HG03103 (cell line): ENCODE data around the gene GALK2.

Experiments used
- ATAC-seq: cut with Tn5 transposase; IDR thresholded peaks from one replicate; pipeline ENCODE4 v1.9.1; 2021; ENCODE audit warnings: low read depth; ENCODE audit not compliant: unreplicated experiment

Gene GALK2

DNA sequence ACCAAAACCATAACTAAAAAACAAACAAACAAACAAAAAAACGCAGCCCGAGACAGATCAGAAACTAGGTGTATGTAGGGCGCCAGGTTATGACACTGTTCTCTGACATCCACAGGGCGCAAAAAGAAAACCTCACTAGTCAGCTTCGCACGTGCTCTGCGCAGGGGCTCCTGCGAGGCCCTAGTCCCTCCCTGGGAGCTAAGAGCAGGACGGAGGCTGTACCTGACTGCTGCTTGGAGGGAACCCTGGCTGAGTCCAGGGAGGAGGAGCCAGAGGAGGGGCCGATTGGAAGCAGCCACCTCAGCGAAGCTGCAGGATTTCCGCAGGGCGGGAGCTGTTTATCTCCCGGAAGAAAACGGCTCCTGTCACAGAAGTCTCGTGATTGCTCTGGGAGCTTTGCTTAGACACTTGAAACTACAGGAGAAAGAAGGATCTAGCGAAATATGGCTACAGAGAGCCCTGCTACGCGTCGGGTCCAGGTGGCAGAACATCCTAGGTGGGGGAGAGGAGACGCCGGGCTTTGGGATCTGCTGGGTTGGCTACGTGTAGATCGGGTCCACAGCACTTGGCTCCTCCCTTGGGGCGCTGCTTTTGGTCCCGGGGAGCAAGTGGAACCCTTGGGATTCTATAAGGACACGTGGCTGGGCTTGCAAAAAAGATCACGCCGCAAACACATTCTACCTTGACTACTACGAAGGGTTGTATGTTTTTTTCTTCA, at the start of gene GALK2:
Gene GALK2 (plus strand): TSS at position 368 of the 718 bp plus-strand sequence. CDS start 76 bp downstream, at position 444.
- peak; percentile 91 for ATAC-seq

- ATAC-seq: no peak
Measured at GRCh38 chr15:49120832-49121231, 49.2 kb upstream of the GALK2 start.

GRCh38 chr15:49121901-49122300, 48.1 kb upstream of the GALK2 start:
- no peak for ATAC-seq

GRCh38 chr15:49122541-49123062, 47.4 kb upstream of the GALK2 start:
- no peak for ATAC-seq

GRCh38 chr15:49124371-49124770, 45.7 kb upstream of the GALK2 start:
- ATAC-seq: no peak

- ATAC-seq: no peak
Measured at GRCh38 chr15:49131403-49131802, 38.6 kb upstream of the GALK2 start.

- ATAC-seq: no peak
Measured at GRCh38 chr15:49134683-49135341, 35.2 kb upstream of the GALK2 start.

- no peak for ATAC-seq
Measured at GRCh38 chr15:49135342-49135857, 34.6 kb upstream of the GALK2 start.

- no peak for ATAC-seq
Measured at GRCh38 chr15:49135911-49136310, 34.1 kb upstream of the GALK2 start.

GRCh38 chr15:49137861-49138260, 32.2 kb upstream of the GALK2 start:
- ATAC-seq: no peak

- ATAC-seq: no peak
Measured at GRCh38 chr15:49145651-49146609, 24.1 kb upstream of the GALK2 start.

- no peak for ATAC-seq
Measured at GRCh38 chr15:49148298-49148697, 21.7 kb upstream of the GALK2 start.

- ATAC-seq: no peak
Measured at GRCh38 chr15:49148727-49149126, 21.3 kb upstream of the GALK2 start.

GRCh38 chr15:49151831-49152230, 18.2 kb upstream of the GALK2 start:
- no peak for ATAC-seq

GRCh38 chr15:49152552-49153312, 17.3 kb upstream of the GALK2 start:
- ATAC-seq: no peak

DNA sequence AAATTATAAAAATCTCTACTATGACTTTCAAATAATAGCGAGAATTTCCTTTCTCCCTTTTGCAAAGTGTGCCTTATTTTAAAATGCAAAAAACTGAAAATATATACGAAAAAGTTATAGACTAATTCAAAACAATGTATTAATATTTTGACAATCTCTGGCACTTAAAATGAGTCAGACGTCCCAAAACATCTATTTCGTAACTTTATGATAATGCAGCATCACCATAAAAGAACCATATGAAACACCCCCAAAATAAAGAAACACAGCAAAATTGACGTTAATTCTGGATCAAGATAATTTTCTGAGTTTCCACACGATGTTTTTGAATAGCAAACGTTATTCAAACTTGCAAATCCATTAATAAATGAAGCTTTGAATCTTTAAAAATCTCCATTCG, 15.7 kb upstream of the GALK2 start:
- ATAC-seq: no peak

- no peak for ATAC-seq
Measured at GRCh38 chr15:49154799-49155109, 15.3 kb upstream of the GALK2 start.

DNA sequence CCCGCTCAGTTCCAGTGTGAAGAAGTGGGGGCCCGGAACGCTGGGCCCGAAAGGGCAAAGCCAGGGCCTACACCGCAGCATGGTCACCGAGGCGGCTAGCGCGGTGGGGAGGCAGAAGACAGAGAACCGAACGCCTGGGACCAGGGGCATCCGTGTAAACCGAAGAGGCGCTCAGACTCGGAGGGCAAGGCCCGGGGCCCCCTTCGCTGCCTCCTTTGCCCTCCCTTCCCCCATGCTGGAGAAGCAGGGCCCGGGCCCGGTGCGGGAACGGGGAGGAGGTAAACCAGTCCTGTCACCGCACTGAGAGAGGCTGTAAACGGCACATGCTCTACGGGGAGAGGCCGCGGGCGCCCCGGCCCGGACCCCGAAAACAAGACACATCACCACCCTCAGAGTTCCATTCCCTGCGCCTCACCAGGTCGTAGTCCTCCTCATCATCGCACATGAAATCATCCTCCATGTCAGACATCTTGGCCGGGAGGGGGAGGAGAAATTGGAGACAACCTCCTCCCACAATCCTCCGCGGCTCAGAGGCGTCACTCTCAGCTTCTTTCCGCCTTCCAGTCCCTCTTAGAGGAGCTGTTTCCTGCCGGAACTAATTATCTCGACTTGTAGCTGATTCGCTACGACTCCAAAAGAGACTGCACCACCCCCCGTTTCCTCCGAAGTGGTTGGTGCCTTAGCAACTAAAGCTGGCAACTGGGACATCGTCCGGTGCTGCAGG, 14.8 kb upstream of the GALK2 start, which contains the start of gene COPS2:
Gene COPS2 (minus strand): TSS at position 490 of the 724 bp plus-strand sequence. CDS start 21 bp downstream, at position 469.
- peak; percentile 91 for ATAC-seq
